C4-2B (cell line): Measurements from ENCODE around the gene PFKFB3.

Source experiments
- ZFX ChIP-seq: fragments of 450-650 bp; IDR thresholded peaks from 2 replicates; pipeline ENCODE4 v1.6.1; 2017
- TF ChIP-seq, protein P1 (sequence below): fragments of 450-650 bp; conservative IDR thresholded peaks from 2 replicates; pipeline ENCODE4 v1.5.1; 2017; ENCODE audit warnings: mild to moderate bottlenecking

DNA sequence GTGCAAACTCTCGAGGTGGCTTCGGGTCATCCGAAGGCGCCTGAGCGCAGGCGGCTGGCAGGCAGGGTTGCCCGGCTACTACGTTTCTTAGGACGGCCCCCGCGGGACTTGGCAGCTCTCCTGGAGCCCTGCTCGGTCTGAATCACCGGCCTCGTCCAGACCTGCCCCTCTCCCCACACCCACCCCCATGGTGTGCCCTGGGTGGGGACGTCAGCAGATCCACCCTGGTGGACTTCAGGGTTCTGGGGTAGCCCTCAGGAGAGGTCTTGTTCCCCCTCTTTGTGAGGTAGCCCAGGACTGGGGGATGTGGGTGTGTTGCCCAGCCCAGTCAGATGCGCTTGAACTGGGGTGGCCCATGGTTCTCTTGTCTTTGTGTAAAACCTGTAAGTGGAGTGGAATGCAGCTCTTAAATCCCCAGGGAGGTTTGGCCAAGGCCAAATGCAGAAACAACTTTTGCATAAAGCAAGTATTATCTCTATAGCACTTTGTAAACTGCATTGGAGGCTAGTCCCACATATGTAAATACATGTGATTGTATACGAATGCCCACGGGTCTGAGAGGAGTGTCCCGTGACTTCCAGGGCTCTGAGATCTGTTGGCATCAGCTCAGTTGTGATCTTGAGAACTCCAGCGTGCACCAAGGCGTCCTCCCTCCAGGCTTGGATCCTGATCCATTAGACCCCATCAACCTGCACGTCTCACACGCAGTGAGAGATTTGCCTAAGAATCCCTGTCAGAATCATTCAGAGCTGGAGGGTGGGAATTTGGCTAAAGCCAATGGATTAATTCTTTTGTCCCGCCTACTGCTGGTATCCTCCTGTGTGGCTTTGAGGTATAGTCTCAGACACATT is 1.8 kb downstream of the PFKFB3 start:
- TF ChIP-seq, protein P1, sequence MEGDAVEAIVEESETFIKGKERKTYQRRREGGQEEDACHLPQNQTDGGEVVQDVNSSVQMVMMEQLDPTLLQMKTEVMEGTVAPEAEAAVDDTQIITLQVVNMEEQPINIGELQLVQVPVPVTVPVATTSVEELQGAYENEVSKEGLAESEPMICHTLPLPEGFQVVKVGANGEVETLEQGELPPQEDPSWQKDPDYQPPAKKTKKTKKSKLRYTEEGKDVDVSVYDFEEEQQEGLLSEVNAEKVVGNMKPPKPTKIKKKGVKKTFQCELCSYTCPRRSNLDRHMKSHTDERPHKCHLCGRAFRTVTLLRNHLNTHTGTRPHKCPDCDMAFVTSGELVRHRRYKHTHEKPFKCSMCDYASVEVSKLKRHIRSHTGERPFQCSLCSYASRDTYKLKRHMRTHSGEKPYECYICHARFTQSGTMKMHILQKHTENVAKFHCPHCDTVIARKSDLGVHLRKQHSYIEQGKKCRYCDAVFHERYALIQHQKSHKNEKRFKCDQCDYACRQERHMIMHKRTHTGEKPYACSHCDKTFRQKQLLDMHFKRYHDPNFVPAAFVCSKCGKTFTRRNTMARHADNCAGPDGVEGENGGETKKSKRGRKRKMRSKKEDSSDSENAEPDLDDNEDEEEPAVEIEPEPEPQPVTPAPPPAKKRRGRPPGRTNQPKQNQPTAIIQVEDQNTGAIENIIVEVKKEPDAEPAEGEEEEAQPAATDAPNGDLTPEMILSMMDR = no peak
- TF ChIP-seq ZFX = no peak
